Body of pancreas (tissue), 4 donors: Measurements from ENCODE around the gene HES4.

ENCODE experiments used
- POLR2A ChIP-seq, 3 donors: fragments of 450-650 bp; IDR thresholded peaks; one replicate each; pipeline ENCODE4 v1.6.1; 2016; ENCODE audit warnings: antibody characterized with exemption in 3 of 3, mild to moderate bottlenecking in 2 of 3
- TF ChIP-seq, protein P1 (sequence below), 7 experiments: fragments of 450-650 bp in 4 of 7; fragments of 200-600 bp in 3 of 7; sonication (generic) in 3 of 7; IDR thresholded peaks; one replicate each; pipeline ENCODE4 v1.5.1; 2016 to 2019; ENCODE audit warnings: antibody characterized with exemption in 7 of 7

DNA sequence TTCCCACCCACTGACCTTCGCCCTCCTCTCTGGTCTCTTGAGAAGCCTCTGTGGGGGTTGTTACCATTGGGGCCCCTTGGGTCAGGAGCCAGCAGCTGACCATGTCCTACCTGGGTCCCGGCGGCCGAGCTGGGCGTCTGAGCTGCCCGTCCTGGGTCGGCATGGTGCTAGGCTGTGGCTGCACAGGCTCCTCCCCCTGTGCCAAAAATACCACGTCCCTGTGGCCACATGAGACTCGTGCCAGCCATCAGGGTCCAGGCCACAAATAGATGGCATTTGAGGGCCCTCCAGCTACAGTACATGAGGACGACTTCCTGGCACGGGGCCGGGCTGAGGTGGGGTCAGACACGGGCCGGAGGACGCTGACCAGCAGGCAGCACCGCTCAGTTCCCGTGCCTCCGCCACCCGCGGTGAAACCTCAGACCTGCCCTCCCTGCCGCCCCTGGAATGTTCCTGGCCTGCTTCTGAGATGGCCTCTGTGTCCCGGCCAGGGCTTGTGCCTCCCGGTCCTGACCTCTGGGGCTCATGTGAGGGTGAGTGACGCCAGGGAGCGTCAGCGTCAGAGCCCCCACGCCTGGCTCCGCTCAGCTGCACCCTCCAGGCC lies 17.8 kb downstream of the HES4 start, which contains the start of gene PERM1:
- TF ChIP-seq POLR2A (IDR thresholded peaks at IDR 0.05) = no peak
- TF ChIP-seq, protein P1, sequence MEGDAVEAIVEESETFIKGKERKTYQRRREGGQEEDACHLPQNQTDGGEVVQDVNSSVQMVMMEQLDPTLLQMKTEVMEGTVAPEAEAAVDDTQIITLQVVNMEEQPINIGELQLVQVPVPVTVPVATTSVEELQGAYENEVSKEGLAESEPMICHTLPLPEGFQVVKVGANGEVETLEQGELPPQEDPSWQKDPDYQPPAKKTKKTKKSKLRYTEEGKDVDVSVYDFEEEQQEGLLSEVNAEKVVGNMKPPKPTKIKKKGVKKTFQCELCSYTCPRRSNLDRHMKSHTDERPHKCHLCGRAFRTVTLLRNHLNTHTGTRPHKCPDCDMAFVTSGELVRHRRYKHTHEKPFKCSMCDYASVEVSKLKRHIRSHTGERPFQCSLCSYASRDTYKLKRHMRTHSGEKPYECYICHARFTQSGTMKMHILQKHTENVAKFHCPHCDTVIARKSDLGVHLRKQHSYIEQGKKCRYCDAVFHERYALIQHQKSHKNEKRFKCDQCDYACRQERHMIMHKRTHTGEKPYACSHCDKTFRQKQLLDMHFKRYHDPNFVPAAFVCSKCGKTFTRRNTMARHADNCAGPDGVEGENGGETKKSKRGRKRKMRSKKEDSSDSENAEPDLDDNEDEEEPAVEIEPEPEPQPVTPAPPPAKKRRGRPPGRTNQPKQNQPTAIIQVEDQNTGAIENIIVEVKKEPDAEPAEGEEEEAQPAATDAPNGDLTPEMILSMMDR (IDR thresholded peaks at IDR 0.05) = no peak
